Activated naive CD4-positive, alpha-beta T cell treated with anti-CD3 and anti-CD28 coated beads, Interleukin-2, amount 50 U/mL, for 24 hours (primary cell): Measurements from ENCODE around the gene FAM111A.
"Not testable (repeated sequence)": the region's sequence is repeated elsewhere in the genome, so short reads cannot be mapped to it uniquely, and the experiment has no call there.

ENCODE experiments used
- H3K27ac Mint-ChIP-seq: one replicate; pipeline ENCODE4 v1.8.0; 2021; ENCODE audit warnings: mild to moderate bottlenecking, mixed read lengths
- H3K27me3 Mint-ChIP-seq: one replicate; pipeline ENCODE4 v1.8.0; 2021; ENCODE audit warnings: mixed read lengths
- H3K36me3 Mint-ChIP-seq: one replicate; pipeline ENCODE4 v1.8.0; 2021; ENCODE audit warnings: mixed read lengths
- H3K4me1 Mint-ChIP-seq: one replicate; pipeline ENCODE4 v1.8.0; 2021; ENCODE audit warnings: mixed read lengths
- H3K4me3 Mint-ChIP-seq: one replicate; pipeline ENCODE4 v1.8.0; 2021; ENCODE audit warnings: mild to moderate bottlenecking, mixed read lengths
- H3K9me3 Mint-ChIP-seq: one replicate; pipeline ENCODE4 v1.8.0; 2021; ENCODE audit warnings: mixed read lengths

The FAM111A gene

DNA sequence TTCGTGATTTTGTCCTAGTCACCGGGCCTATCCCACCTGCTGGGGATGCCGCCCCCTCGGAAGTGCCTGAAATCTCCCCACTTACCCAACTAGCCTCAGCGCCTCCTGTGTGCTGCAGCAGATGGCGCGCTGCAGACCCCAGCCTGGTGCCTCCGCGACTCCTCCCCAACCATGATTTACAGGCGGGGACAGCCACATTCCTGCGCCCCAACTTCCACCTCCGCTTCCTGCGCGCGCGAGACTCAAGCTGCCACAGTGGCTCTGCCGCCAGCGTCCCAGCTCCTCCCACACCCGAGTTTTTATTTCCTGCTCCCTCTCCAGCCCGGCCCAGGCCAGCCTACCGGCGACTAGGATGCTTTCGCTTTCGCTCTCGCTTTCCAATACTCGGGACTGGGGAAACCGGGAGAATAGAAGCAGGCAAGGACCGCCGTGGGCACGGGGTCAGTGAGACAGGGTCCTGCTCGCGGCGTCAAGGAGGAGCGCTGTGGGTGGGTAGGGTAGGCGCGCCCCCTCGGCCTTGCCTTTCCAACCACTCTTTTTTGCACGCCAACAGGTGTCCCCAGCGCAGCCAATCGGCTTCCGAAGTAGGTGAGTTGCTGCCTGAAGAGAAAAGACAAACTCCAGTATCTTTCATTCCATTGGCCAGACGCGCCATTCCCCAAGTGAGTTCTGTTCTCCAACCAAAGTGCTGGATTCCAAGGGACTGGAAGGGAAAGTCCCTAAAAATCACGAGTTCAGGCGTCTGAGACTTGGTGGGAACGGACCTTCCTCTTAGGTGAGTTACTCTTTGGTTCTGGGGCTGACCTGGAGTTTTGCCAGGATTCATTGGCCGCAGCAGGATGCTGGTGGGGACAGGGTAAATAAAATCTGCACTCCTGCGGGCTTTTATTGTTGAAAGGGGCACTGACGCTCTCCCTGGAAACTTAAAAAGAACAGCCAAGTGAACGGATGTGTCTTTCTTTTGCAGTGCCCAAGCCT lies at the start of gene FAM111A:
Gene FAM111A, plus strand, starts transcription at position 327 of the 978 bp plus-strand sequence. CDS start 6,017 bp downstream, outside the sequence.
- no peaks in the 10 kb centered on the region for H3K9me3 Mint-ChIP-seq
- peaks cover 1% of the 10 kb centered on the region for H3K36me3 Mint-ChIP-seq
- H3K27ac Mint-ChIP-seq = peak within 1 kb of the TSS; percentile 92
- H3K27me3 Mint-ChIP-seq = no peaks in the 10 kb centered on the region
- peaks cover 48% of the 10 kb centered on the region for H3K4me1 Mint-ChIP-seq
- peak within 1 kb of the TSS; percentile 96 for H3K4me3 Mint-ChIP-seq

- peaks cover 15% of the 10 kb centered on the region for H3K27me3 Mint-ChIP-seq
- H3K9me3 Mint-ChIP-seq, H3K4me1 Mint-ChIP-seq, H3K36me3 Mint-ChIP-seq, H3K4me3 Mint-ChIP-seq, H3K27ac Mint-ChIP-seq: not testable (repeated sequence)
Observed at GRCh38 chr11:59093576-59093975, 49.1 kb upstream of the FAM111A start.

- H3K4me1 Mint-ChIP-seq, H3K9me3 Mint-ChIP-seq: not testable (repeated sequence)
- peaks cover 17% of the 10 kb centered on the region for H3K27me3 Mint-ChIP-seq
Observed at GRCh38 chr11:59095225-59095624, 47.4 kb upstream of the FAM111A start.

DNA sequence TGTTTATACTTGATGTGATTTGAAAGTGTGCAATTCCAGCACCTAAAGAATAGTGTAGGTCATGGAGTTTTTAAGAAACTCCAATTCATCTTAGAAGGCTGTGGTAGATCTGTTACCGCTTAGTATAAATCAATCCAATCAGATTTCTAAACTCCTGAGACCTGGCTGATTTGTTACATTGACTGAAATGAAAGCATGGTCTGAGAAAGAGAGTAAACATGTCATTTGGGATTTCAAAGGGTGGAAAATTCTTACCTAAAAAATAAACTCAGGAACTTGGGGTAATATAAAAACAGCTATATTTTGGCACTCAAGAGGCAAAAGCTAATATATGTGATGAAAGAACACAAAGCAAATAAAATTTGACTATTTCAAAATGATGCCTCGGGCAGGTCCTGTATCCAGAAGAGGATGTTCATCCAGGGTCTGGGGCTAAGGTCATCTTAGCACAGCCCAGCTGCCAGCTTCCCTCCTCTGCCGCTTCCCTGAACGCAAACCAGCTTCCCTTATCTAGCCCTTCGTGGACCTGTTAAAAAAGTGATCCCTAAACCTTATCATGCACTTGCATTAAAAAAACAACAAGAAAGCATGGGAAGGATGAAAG lies 46.6 kb upstream of the FAM111A start:
- H3K9me3 Mint-ChIP-seq, H3K27ac Mint-ChIP-seq, H3K4me3 Mint-ChIP-seq, H3K4me1 Mint-ChIP-seq, H3K36me3 Mint-ChIP-seq: not testable (repeated sequence)
- peaks cover 23% of the 10 kb centered on the region for H3K27me3 Mint-ChIP-seq

More at GRCh38 chr11:59095225-59095624, 47.4 kb upstream of the FAM111A start:
- not testable (repeated sequence) for H3K27ac Mint-ChIP-seq, H3K36me3 Mint-ChIP-seq, H3K4me3 Mint-ChIP-seq

DNA sequence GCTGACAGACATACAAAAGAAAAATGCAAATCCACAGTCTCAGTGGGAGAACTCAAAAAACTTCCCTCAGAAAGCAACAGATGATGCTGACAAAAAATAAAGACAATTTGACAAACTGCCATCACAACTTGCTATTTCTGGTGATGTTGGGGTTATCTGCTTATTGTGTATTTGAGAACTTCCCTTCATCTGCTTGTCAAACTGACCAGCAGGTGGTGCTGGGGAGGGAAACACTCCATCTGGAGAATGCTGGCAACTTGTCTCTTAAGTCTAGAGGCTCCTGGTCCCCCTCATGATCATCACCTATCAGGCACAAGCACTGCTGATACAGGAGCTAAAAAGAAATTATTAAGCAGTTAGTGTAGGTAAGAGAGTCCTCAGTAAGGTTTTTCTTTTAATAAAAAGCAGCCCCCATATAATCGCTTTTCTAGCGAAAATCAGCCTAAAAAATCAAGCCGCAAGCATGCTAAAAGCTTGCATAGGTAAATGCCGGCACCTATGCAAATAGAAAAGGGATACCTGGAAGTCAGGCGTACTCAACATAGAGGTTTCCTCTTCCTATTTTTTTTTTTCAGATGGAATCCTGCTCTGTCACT lies 45.4 kb upstream of the FAM111A start:
- Mint-ChIP-seq H3K27me3 (peaks cover 25% of the 10 kb centered on the region), H3K36me3 (peaks cover 1% of the 10 kb centered on the region), H3K4me1 (peaks cover 7% of the 10 kb centered on the region), H3K9me3 (no peaks in the 10 kb centered on the region), H3K27ac (no peak overlapping the region), H3K4me3 (no peak overlapping the region)

DNA sequence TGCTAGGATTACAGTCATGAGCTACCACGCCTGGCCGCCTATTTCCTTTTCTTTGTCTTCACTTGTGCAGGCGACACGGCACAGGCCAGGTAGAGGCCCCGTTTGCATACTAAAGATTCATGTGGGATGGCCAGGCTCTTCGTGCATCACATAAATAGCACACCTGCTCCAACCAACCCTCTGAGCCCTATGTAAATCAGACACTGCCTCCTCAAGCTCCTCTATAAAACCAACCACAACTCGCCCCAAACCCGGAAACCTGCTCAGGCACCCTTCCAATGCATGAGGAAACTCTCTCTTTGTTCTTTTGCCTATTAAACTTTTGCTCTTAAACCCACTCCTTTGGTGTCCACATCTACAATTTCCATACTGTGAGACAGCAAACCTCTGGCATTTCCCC lies 44.7 kb upstream of the FAM111A start:
- not testable (repeated sequence) for H3K4me1 Mint-ChIP-seq, H3K27ac Mint-ChIP-seq, H3K4me3 Mint-ChIP-seq, H3K9me3 Mint-ChIP-seq, H3K36me3 Mint-ChIP-seq
- peaks cover 27% of the 10 kb centered on the region for H3K27me3 Mint-ChIP-seq

GRCh38 chr11:59102259-59102765 lies 40.3 kb upstream of the FAM111A start:
- H3K27me3 Mint-ChIP-seq = peaks cover 39% of the 10 kb centered on the region
- H3K27ac Mint-ChIP-seq = no peak overlapping the region
- no peaks in the 10 kb centered on the region for H3K9me3 Mint-ChIP-seq

DNA sequence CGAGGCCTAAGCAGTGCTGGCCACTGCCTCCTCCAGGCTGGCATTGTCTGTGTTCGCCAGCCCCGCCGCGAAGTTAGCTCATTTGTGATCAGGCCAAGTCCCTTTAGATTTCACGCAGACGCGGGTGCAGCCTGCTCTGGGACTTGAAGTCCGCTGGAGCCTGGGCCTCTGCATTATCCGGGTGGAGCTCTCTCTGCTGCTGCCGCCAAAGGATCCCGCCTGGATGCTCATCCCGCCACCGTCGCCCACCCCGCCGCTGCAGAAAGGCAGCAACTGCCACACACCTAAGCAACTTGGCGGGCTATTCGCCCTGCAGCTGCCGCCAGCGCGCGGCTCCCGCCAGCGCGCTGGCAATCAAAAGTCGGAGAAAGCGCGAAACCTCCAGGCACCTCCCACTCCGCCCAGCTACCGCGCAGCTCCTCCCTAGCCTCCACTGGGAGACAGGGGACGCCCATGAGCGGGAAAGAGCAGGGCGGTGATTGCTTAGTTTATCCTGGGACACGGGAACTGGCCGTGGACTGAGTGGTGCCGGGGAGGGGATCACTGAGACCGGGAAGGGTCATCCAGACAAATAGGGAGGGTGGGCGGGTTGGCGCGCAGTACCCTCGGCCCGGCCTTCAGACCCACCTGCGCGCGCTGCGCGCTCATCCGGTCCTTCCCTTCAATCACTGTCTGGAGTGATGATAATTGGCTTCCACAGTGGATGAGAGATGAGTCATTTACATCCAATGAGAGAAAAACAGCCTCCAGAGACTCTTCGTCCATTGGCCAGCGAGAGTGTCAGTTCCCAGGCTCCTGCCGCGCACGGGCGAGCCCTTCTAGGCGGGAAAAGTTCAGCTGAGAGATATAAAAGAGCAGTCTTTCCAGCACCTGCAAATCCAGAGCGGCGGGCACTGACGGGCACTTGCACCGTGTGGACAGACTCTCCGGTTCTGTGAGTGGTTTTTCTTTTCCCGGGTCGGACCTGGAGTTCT lies 36.0 kb upstream of the FAM111A start, which contains the start of gene FAM111B:
Gene FAM111B, plus strand, starts transcription at position 875 of the 974 bp plus-strand sequence. CDS start 2,389 bp downstream, outside the sequence.
- Mint-ChIP-seq H3K4me1 (peaks cover 37% of the 10 kb centered on the region), H3K27ac (peak within 1 kb of the TSS; percentile 69)

More at GRCh38 chr11:59102259-59102765, 40.3 kb upstream of the FAM111A start:
- peak overlapping the region; percentile 83 for H3K4me3 Mint-ChIP-seq
- H3K36me3 Mint-ChIP-seq = peaks cover 1% of the 10 kb centered on the region
- H3K4me1 Mint-ChIP-seq = peaks cover 27% of the 10 kb centered on the region

GRCh38 chr11:59107721-59108120 lies 34.9 kb upstream of the FAM111A start:
- Mint-ChIP-seq H3K4me3 (peak overlapping the region; percentile 88), H3K4me1 (peaks cover 30% of the 10 kb centered on the region), H3K27me3 (peaks cover 20% of the 10 kb centered on the region)
- H3K27ac Mint-ChIP-seq, H3K9me3 Mint-ChIP-seq, H3K36me3 Mint-ChIP-seq: not testable (repeated sequence)

More for the DNA sequence above, 36.0 kb upstream of the FAM111A start, which contains the start of gene FAM111B:
- Mint-ChIP-seq H3K36me3 (no peaks in the 10 kb centered on the region), H3K4me3 (peak within 1 kb of the TSS; percentile 88), H3K9me3 (no peaks in the 10 kb centered on the region), H3K27me3 (peaks cover 24% of the 10 kb centered on the region)

DNA sequence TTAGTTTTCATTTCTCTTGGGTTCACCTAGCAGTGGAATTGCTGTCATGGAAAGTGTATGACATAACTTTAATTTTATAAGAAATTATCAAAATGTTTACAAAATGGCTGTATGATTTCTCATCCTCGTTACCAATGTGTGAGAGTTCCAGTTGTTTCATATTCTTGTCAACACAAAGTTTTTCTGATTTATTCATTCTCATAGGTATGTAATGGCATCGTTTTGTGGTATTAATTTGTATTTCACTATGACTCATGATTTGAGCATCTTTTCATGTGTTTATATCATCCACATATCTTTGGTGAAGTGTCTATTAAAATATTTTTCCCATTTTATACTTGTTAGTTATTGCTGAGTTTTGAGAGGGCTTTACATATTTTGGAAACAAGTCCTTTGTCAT lies 30.2 kb upstream of the FAM111A start:
- H3K4me3 Mint-ChIP-seq = no peak overlapping the region
- H3K36me3 Mint-ChIP-seq = no peaks in the 10 kb centered on the region
- no peaks in the 10 kb centered on the region for H3K27me3 Mint-ChIP-seq

GRCh38 chr11:59114344-59114743 lies 28.3 kb upstream of the FAM111A start:
- H3K36me3 Mint-ChIP-seq = peaks cover 2% of the 10 kb centered on the region
- H3K27me3 Mint-ChIP-seq = no peaks in the 10 kb centered on the region
- no peaks in the 10 kb centered on the region for H3K4me1 Mint-ChIP-seq
- H3K9me3 Mint-ChIP-seq = no peaks in the 10 kb centered on the region
- H3K27ac Mint-ChIP-seq = no peak overlapping the region
- no peak overlapping the region for H3K4me3 Mint-ChIP-seq

More for the DNA sequence above, 30.2 kb upstream of the FAM111A start:
- Mint-ChIP-seq H3K9me3 (no peaks in the 10 kb centered on the region), H3K4me1 (peaks cover 9% of the 10 kb centered on the region), H3K27ac (no peak overlapping the region)

DNA sequence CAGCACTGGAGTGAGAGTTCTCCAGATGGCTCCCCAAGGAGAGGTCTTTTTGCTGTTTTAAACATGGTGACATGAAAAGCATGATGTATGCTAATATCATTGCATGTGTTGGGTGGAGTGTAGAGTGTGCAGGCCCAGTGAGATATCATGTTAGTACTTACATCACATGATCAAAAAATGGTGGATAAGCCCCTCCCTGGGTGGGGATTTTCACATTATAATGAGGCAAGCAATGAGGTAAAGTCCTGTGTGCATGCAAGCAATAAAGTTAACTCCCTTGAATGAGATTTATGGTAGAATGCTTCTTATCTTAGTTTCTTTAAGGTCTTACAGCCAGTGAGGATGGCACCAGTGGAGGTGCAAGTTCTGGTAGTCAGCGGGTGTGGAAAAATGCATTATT lies 27.1 kb upstream of the FAM111A start:
- Mint-ChIP-seq H3K27me3 (no peaks in the 10 kb centered on the region), H3K27ac (no peak overlapping the region), H3K9me3 (no peaks in the 10 kb centered on the region), H3K36me3 (peaks cover 2% of the 10 kb centered on the region), H3K4me1 (no peaks in the 10 kb centered on the region), H3K4me3 (no peak overlapping the region)

DNA sequence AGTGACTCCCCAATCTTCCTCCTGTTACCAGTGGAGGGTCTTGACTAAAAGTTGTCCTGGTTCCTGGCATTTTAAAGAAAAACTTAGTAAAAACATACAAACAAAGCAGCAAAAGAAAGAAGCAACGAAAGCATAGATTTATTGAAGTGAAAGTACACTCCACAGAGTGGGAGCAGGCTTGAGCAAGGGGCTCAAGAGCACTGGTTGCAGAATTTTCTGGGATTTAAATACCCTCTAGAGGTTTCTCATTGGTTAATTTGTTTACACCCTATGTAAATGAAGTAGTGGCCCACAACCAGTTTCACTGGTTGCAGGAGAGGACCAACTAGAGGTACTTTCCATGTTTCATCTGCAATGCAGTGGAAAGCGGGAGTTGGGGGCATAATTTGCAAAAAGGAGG lies 24.9 kb upstream of the FAM111A start:
- no peaks in the 10 kb centered on the region for H3K9me3 Mint-ChIP-seq
- peaks cover 2% of the 10 kb centered on the region for H3K36me3 Mint-ChIP-seq
- H3K4me3 Mint-ChIP-seq = no peak overlapping the region
- no peaks in the 10 kb centered on the region for H3K4me1 Mint-ChIP-seq
- no peak overlapping the region for H3K27ac Mint-ChIP-seq
- H3K27me3 Mint-ChIP-seq = no peaks in the 10 kb centered on the region

GRCh38 chr11:59119826-59120225 lies 22.8 kb upstream of the FAM111A start:
- Mint-ChIP-seq H3K4me3 (no peak overlapping the region), H3K27me3 (no peaks in the 10 kb centered on the region), H3K36me3 (peaks cover 2% of the 10 kb centered on the region), H3K27ac (no peak overlapping the region), H3K4me1 (no peaks in the 10 kb centered on the region), H3K9me3 (no peaks in the 10 kb centered on the region)
